Duodenal mucosa (tissue), 2 donors: ENCODE measurements around the gene SLN.

ENCODE experiments used
- H3K27ac ChIP-seq: one replicate; pipeline ENCODE4 v1.7.0; 2013; ENCODE audit warnings: low read depth, low read length
- H3K27me3 ChIP-seq, 2 donors: one replicate each; pipeline ENCODE4 v1.7.0; 2013; ENCODE audit warnings: low read length in 2 of 2, control low read depth in 1 of 2; ENCODE audit not compliant: insufficient read depth in 2 of 2, control insufficient read depth in 1 of 2
- H3K36me3 ChIP-seq, 2 donors: one replicate each; pipeline ENCODE4 v1.7.0; 2013; ENCODE audit warnings: low read length in 2 of 2, control low read depth in 1 of 2; ENCODE audit not compliant: insufficient read depth in 2 of 2, control insufficient read depth in 1 of 2
- H3K4me1 ChIP-seq, 2 donors: one replicate each; pipeline ENCODE4 v1.7.0; 2013; ENCODE audit warnings: low read length in 2 of 2, control low read depth in 1 of 2; ENCODE audit not compliant: insufficient read depth in 2 of 2, control insufficient read depth in 1 of 2
- H3K4me3 ChIP-seq, 2 donors: one replicate each; pipeline ENCODE4 v1.7.0; 2013; ENCODE audit warnings: low read length in 2 of 2, low read depth in 1 of 2
- H3K9ac ChIP-seq, 2 donors: one replicate each; pipeline ENCODE4 v1.7.0; 2013; ENCODE audit warnings: low read length in 2 of 2, low read depth in 1 of 2
- H3K9me3 ChIP-seq, 2 donors: one replicate each; pipeline ENCODE4 v1.7.0; 2013; ENCODE audit warnings: low read length in 2 of 2, control low read depth in 1 of 2; ENCODE audit not compliant: control insufficient read depth in 1 of 2

SLN gene

DNA sequence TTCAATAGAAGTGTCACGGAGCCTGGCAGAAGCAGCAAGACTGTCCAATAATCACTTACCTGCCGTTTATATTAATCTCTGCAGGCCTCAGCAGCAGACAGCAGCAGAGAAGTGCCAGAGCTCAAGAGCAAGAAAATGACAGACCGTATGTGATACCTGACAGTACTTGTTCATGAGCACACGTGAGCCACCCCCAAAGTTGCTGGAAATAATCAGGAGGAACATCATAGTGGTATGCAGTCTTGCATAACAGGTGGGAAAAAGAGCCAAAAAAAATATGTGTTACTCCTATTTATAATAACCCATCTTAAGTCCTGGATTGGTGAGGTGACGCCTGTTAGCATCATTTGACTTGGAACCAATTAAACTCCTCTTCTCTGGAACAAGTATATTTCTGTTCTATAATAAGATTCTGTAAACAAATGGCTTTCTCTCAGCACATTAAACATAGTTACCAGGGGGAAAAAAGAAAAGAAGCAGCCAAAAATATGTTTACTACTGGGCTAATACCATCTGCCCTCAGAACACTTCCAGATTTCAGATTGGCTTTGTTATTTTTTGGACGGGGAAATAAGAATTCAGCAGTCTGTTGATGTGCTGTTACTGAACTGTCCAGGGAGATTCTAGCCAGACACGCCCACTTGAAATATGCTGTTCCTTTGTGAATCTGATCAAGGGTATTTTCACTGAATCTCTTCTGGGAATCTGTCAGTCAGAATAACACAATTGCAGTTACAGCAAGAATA lies 7.9 kb upstream of the SLN start:
- H3K27me3 ChIP-seq = no peaks in the 10 kb centered on the region
- H3K27ac ChIP-seq = no peak overlapping the region
- H3K4me1 ChIP-seq = no peaks in the 10 kb centered on the region
- H3K36me3 ChIP-seq = no peaks in the 10 kb centered on the region
- no peaks in the 10 kb centered on the region for H3K9me3 ChIP-seq
- no peak overlapping the region for H3K9ac ChIP-seq
- no peak overlapping the region for H3K4me3 ChIP-seq

DNA sequence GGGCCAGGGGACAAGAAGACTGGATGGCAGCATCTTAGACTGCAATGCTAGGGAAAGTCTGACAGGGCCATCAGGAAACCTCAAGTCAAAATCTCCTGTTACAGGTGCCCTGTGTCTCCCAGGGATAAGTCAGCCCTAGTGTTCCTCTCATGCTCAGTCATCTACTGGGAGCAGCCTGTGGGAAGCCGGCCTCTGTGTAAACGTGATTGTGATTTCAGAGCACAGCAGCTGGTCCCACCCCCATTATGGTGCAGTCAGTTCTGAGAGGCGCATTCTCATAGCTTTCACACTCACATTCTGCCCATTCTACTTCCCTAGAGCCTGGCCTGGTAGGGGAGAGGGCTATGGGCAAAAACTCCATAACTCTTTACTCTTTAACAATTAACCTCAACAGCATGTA lies 7.2 kb upstream of the SLN start:
- Histone ChIP-seq H3K4me3 (no peak overlapping the region), H3K4me1 (no peaks in the 10 kb centered on the region), H3K9ac (no peak overlapping the region), H3K27me3 (no peaks in the 10 kb centered on the region), H3K9me3 (no peaks in the 10 kb centered on the region), H3K36me3 (no peaks in the 10 kb centered on the region), H3K27ac (no peak overlapping the region)

DNA sequence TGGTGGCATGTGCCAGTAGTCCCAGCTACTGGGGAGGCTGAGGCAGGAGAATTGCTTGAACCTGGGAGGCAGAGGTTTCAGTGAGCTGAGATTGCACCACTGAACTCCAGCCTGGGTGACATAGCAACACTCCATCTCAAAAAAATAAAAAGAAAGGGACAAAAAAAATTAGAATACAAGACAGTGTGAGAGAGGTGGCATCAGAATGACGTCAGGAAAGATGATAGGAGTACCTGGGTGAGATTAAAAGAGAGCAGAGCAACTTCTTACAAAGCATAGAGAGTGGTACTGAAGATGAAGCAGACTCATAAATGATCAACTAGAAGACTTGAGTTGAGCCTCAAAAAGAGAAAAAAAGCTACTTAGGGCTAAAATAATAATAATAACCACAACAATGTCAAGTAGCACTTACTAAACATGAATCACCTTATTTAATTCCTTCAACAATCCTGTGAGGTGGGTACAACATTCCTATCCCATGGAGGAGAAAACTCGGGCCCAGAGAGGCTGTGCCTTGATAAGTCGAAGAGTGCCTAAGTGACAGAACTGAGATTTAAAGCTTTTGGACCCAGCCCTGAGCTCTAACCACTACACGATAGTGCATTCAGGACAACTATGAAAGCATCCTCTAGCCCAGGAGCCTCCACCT lies 5.2 kb upstream of the SLN start:
- no peak overlapping the region for H3K4me3 ChIP-seq
- H3K9me3 ChIP-seq = no peaks in the 10 kb centered on the region
- no peaks in the 10 kb centered on the region for H3K27me3 ChIP-seq
- no peak overlapping the region for H3K9ac ChIP-seq
- no peak overlapping the region for H3K27ac ChIP-seq
- no peaks in the 10 kb centered on the region for H3K36me3 ChIP-seq
- H3K4me1 ChIP-seq = no peaks in the 10 kb centered on the region

DNA sequence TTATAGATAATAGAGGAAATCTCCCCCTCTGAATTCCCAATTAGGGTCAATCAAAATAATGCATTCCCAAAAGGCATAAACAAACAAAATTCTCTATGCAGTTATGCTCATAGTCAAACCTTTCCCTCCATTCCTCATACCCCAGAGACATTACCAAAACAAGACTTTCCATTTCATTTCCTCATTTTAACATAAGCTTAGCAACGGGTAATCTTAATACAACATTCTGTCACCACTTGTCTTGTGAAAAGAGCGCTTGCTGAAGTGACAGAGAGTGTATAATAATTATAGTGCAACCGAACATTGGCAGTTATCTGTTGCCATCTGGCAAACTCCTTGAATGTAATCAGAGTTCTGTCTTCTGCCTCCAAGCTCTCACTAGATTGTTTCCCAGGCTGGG lies 1.2 kb upstream of the SLN start:
- H3K36me3 ChIP-seq = no peaks in the 10 kb centered on the region
- no peaks in the 10 kb centered on the region for H3K9me3 ChIP-seq
- no peaks in the 10 kb centered on the region for H3K4me1 ChIP-seq
- H3K27ac ChIP-seq = no peak overlapping the region
- H3K27me3 ChIP-seq = peaks cover 0 to 2% of the 10 kb centered on the region in 2 donors
- H3K4me3 ChIP-seq = no peak overlapping the region
- H3K9ac ChIP-seq = no peak overlapping the region

DNA sequence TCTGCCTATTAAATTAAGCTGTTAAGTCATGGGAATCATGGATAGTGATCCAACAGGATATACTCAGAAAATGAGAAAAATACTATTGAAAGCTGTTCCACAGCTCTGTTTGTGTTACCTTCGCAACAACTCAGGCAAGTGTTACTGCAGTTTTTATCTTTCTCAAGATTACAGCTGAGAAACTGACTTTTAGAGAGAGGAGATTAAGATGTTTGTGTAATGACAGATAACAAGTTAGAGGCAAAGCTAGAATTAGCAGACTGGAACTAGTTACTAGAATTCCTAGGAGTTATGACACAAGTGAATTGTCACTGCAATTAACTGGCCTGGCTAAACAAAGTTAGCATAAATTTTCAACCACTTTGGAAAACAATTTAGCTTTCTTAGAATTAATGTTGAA lies 1.6 kb downstream of the SLN start:
- H3K9ac ChIP-seq = no peak overlapping the region
- no peak overlapping the region for H3K27ac ChIP-seq
- H3K27me3 ChIP-seq = peaks cover 0 to 6% of the 10 kb centered on the region in 2 donors

DNA sequence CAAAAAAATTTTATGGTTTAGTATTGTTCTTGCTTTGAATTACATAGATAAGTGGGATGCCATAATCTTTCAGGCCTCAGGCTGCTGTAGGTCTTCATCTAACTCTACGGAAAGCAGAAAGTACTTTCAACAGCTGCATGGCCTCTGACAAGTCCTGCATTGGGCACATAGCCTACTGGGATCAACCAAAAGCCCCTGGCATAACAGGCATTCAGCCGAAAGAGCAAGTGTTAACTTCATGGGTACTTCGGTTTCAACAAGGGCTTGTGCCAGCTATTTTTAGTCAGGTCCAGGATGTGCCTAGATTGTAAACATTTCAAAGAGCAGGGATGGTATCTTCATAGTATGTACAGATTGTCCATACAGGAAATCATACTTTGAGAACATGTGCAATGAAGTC lies 3.1 kb downstream of the SLN start:
- no peaks in the 10 kb centered on the region for H3K9me3 ChIP-seq

More for the DNA sequence above, 1.6 kb downstream of the SLN start:
- Histone ChIP-seq H3K4me3 (no peak overlapping the region), H3K9me3 (no peaks in the 10 kb centered on the region), H3K36me3 (no peaks in the 10 kb centered on the region), H3K4me1 (no peaks in the 10 kb centered on the region)

DNA sequence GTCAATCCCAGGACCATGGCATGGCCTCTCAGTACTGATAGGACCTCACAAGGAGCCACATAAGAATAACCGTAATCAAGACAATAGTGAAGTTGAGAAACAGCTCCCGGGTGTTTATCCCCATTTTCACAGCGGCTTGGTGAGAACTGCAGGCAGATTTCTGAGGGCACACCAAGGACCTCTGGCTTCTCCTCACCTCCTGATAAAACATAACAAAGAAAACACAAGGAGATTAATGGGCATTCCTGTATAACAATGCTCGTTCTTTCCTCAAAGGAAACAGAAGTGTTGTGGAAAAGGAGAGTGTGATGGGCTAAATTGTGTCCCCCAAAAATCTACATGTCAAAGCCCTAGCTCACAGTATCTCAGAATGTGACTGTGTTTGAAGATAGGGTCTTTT lies 4.0 kb downstream of the SLN start:
- no peaks in the 10 kb centered on the region for H3K36me3 ChIP-seq
- H3K27me3 ChIP-seq = peaks cover 0 to 6% of the 10 kb centered on the region in 2 donors
- H3K4me3 ChIP-seq = no peak overlapping the region
- H3K27ac ChIP-seq = no peak overlapping the region
- H3K9me3 ChIP-seq = no peaks in the 10 kb centered on the region
- no peak overlapping the region for H3K9ac ChIP-seq
- no peaks in the 10 kb centered on the region for H3K4me1 ChIP-seq

More for the DNA sequence above, 3.1 kb downstream of the SLN start:
- Histone ChIP-seq H3K9ac (no peak overlapping the region), H3K27me3 (peaks cover 0 to 6% of the 10 kb centered on the region in 2 donors), H3K36me3 (no peaks in the 10 kb centered on the region), H3K4me3 (no peak overlapping the region), H3K4me1 (no peaks in the 10 kb centered on the region), H3K27ac (no peak overlapping the region)

DNA sequence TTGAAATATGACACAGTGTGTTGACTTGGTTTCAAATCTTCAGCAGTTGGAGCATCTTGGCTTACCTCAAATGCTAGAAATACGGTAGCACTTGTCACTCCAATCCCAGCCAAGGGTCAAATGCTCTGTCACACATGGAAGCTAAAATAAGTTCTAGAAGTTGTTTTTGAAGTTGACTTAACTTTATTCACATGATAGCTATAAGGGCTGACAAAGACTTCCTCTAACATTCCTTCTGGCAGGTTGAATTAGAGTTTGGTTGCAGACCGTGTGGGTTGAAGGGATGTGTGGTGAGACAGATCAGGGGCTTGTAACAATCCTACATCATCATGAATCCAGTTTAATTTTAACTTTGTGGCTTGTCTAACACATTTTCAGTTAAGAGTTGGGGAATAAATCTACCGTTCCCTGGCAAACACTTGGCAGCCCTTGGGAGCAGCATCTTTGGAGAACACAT lies 4.6 kb downstream of the SLN start:
- H3K27me3 ChIP-seq = peaks cover 0 to 6% of the 10 kb centered on the region in 2 donors
- no peak overlapping the region for H3K4me3 ChIP-seq
- H3K36me3 ChIP-seq = no peaks in the 10 kb centered on the region
- no peaks in the 10 kb centered on the region for H3K4me1 ChIP-seq
- no peak overlapping the region for H3K27ac ChIP-seq
- H3K9me3 ChIP-seq = no peaks in the 10 kb centered on the region
- H3K9ac ChIP-seq = no peak overlapping the region

DNA sequence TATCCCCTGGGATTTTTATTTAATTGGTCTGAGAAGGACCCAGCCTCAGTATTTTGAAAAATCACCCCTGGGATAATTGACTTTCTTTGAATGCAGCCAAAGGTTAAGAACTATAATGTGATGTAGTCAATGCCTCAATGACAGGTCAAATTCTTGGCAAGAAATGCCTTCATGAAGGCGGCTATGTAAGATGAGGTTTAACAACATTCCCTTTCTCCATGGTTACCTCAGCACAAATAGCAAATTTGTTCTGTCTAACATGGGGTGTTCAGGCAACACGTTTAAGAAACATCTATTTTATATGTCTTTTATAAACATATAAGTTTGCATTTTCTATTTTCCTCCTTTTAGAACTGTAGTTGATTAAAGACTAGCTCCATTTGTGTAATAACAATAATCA lies 5.3 kb downstream of the SLN start:
- H3K9me3 ChIP-seq = no peaks in the 10 kb centered on the region
- no peak overlapping the region for H3K9ac ChIP-seq
- no peak overlapping the region for H3K27ac ChIP-seq
- H3K27me3 ChIP-seq = peaks cover 0 to 6% of the 10 kb centered on the region in 2 donors
- no peaks in the 10 kb centered on the region for H3K36me3 ChIP-seq
- no peaks in the 10 kb centered on the region for H3K4me1 ChIP-seq
- H3K4me3 ChIP-seq = no peak overlapping the region

DNA sequence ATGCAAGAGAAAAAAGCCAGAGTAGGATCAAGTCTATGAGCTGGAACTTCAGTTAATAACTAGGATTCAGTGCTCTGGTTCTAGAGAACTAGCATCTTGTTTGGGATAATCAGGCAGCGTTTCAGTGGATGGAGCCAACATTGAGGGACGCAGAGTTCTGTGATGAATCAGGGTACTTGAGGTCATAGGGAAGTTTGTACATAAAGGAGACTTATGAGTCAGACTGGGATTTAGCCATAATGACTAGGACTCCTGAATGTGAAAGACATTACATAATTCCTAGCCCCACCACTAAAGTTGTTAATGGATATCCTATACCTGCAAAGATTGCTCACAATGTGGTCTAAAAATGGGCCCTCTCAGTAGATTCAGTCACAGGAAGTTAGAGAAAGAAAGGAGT lies 6.8 kb downstream of the SLN start:
- H3K36me3 ChIP-seq = no peaks in the 10 kb centered on the region

More for the DNA sequence above, 6.8 kb downstream of the SLN start:
- Histone ChIP-seq H3K4me1 (no peaks in the 10 kb centered on the region), H3K4me3 (no peak overlapping the region), H3K27ac (no peak overlapping the region), H3K9me3 (no peaks in the 10 kb centered on the region), H3K27me3 (peaks cover 0 to 4% of the 10 kb centered on the region in 2 donors), H3K9ac (no peak overlapping the region)
